Measurements from ENCODE around the gene SARDH. TPM values are rescaled to one million over a fixed set of nuclear protein-coding genes. Genes with fewer than 3 reads are reported as not detected.

Gene SARDH
- total RNA-seq, 2 experiments from 2014 or later: 5.5 to 5.6 TPM

GRCh38 chr9:133714606-133715294 lies 23.4 kb downstream of the SARDH start:
- Mint-ChIP-seq H3K9me3 (no peaks in the 10 kb centered on the region), H3K36me3 (ENCODE audit: low read depth) (no peaks in the 10 kb centered on the region), H3K4me3 (no peak overlapping the region), H3K4me1 (ENCODE audit: low read depth) (peaks cover 13% of the 10 kb centered on the region), H3K27me3 (no peaks in the 10 kb centered on the region), H3K27ac (no peak overlapping the region)
- POLR2A ChIA-PET: interaction anchor here (1.7 kb wide), 1 partner anchor 13 kb away, joined by 6 read pairs; no protein-coding TSS in a partner anchor
- intact Hi-C loops (cut with micrococcal nuclease): no loop called here
- no peak for DNase-seq
- no peak for TF ChIP-seq CTCF (IDR thresholded peaks at IDR 0.05)
- ATAC-seq: no peak
- CTCF ChIA-PET: interaction anchor here (0.7 to 1.8 kb wide), 4 partner anchors 28 to 110 kb away, joined by 3 to 4 read pairs (median 4); no protein-coding TSS in a partner anchor

DNA sequence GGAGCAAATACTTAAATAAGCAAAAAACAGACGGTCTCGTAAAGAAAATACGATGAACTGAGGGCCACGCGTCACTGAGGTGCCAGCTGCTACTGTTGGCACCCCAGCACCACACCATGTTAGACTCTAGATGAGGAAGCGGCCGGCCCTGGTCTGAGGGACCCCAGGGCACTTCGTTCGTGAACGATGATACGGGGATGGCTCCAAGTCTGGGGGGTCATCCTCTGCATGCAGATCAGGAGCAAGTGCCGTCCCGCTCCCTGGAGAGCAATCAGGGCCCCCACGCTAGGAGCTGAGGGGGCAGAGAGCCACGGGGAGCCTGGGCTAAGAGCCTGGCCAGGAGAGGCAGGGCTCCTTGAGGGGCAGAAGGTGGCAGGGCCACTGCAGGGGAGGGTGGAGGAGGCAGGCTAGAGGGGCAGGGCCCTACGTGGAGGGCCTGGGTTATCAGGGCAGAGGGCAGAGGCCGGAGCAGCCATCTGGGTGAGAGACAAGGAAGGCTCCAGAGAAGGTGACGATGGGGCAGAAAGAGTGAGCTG lies 24.1 kb downstream of the SARDH start:
- DNase-seq (no peak), ATAC-seq (no peak)
- no peak overlapping the region for H3K27ac Mint-ChIP-seq
- peaks cover 20% of the 10 kb centered on the region for H3K4me1 Mint-ChIP-seq (ENCODE audit: low read depth)
- H3K4me3 Mint-ChIP-seq: no peak overlapping the region
- no peaks in the 10 kb centered on the region for H3K27me3 Mint-ChIP-seq
- H3K9me3 Mint-ChIP-seq: no peaks in the 10 kb centered on the region
- ChIA-PET CTCF (interaction anchor here (1.1 to 1.8 kb wide), 3 partner anchors 29 to 109 kb away, joined by 4 read pairs; no protein-coding TSS in a partner anchor), POLR2A (interaction anchor here (1.7 kb wide), 1 partner anchor 12 kb away, joined by 6 read pairs; no protein-coding TSS in a partner anchor)
- H3K36me3 Mint-ChIP-seq (ENCODE audit: low read depth): no peaks in the 10 kb centered on the region
- intact Hi-C loops (cut with micrococcal nuclease): no loop called here
- TF ChIP-seq CTCF (IDR thresholded peaks at IDR 0.05): no peak

DNA sequence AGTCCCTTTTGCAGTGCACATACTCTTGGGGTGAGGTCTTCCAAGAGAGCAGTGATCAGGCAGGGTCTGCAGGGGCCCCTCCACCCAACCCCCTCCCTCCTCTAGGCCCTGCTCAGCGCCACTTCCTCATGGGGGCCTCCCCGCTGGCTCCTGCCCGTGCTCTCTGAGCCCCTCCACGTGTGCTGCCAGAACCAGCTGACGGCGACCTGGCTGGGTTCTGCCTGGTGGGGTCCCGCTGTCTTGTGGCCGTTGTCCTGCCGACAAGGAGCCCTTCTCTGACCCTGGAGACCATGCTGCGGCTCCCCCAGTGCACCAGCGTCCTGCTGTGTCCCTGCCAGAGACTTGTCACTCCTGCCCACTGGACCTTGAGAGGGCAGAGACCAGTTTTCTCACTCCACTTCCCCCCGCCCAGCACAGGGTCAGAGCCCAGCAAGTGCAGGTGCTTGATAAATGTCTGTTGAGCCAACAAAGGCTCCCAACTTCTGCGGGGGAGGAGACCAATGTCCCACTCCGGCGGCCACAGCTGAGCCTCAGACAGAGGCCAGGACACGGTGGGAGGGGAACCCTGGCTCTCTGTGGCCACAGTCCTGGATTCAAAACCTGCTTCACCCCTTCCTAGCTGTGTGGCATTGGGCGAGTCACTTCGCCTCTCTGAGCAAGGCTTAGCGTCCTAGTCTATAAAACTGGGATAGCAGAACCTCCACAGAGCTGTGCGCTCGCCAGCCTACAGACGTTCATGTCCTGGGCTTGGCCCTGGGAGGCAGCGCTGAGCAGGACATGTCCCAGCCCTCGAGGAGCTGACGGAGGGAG lies 24.8 kb downstream of the SARDH start:
- no peak for ATAC-seq
- Mint-ChIP-seq H3K36me3 (ENCODE audit: low read depth) (no peaks in the 10 kb centered on the region), H3K27ac (no peak overlapping the region), H3K27me3 (no peaks in the 10 kb centered on the region), H3K9me3 (no peaks in the 10 kb centered on the region), H3K4me1 (ENCODE audit: low read depth) (peaks cover 25% of the 10 kb centered on the region), H3K4me3 (no peak overlapping the region)
- intact Hi-C loops (cut with micrococcal nuclease): no loop called here
- ChIA-PET CTCF (interaction anchor here (1.1 to 1.8 kb wide), 3 partner anchors 30 to 109 kb away, joined by 4 to 5 read pairs (median 4); no protein-coding TSS in a partner anchor), POLR2A (interaction anchor here (1.7 kb wide), 1 partner anchor 11 kb away, joined by 6 read pairs; no protein-coding TSS in a partner anchor)
- TF ChIP-seq CTCF (IDR thresholded peaks at IDR 0.05): no peak
- DNase-seq: no peak

DNA sequence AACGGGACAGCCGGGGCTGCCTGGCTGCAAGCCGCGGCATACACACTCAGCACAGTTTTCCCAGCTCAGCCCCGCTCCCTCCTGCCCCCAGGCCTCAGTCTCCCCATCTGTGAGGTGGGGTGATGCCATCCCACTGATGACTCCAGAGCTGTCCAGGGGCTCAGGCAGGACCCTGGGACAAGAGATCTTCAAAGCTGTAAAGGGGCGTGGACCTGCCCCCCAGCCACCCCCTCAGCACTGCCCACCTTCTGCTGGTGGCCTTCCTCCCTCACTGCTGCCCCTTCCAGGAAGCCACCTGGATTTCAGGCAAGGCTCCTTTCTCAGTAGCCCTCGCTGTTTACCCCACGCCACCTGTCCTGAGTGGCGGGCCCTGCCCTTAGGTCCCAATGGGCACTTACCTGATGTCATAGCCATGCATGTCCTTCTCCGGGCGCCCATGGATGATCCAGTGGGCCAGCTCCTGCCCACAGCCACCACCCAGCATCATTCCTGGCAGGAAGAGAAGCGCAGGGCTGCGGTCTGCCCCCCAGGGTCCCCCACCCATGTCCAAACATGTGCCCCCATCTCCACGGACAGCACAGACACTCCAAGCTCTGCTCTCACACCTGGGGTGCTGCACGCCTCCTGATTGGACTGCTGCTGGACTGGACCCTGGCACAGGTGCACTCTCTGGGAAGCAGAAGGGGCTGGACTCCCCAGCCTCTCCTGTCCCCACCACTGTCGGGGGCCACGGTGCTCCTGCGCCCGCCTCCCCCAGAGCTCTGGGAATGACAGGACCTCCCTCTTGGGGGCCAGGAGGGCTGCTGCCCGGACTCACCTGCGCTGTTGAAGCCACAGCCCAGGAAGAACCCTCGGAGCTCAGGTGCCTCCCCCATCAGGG lies 25.7 kb downstream of the SARDH start:
- H3K36me3 Mint-ChIP-seq (ENCODE audit: low read depth): no peaks in the 10 kb centered on the region
- POLR2A ChIA-PET: interaction anchor here (0.6 kb wide), 1 partner anchor 252 kb away, joined by 5 read pairs; no protein-coding TSS in a partner anchor
- no peak for ATAC-seq
- no peak overlapping the region for H3K4me3 Mint-ChIP-seq
- no peaks in the 10 kb centered on the region for H3K27me3 Mint-ChIP-seq
- DNase-seq: no peak
- intact Hi-C loops (cut with micrococcal nuclease): no loop called here
- peaks cover 27% of the 10 kb centered on the region for H3K4me1 Mint-ChIP-seq (ENCODE audit: low read depth)
- CTCF ChIA-PET: interaction anchor here (1.3 to 1.8 kb wide), 2 partner anchors 31 to 56 kb away, joined by 4 to 5 read pairs; no protein-coding TSS in a partner anchor
- H3K27ac Mint-ChIP-seq: no peak overlapping the region
- no peak for TF ChIP-seq CTCF (IDR thresholded peaks at IDR 0.05)
- H3K9me3 Mint-ChIP-seq: no peaks in the 10 kb centered on the region

Data from activated CD8-positive, alpha-beta T cell treated with anti-CD3 and anti-CD28 coated beads for 36 hours (primary cell).